Measurements from ENCODE around the gene TACC3. TPM values are rescaled to one million over a fixed set of nuclear protein-coding genes. Genes with fewer than 3 reads are reported as not detected.

Gene TACC3
- total RNA-seq, 1 experiment from 2014 or later: 106 TPM

GRCh38 chr4:1758306-1759121, 37.2 kb downstream of the TACC3 start:
- H3K36me3 ChIP-seq (ENCODE audit: control insufficient read depth, insufficient read depth, low read length): no peaks in the 10 kb centered on the region
- in situ Hi-C loops (cut with HindIII; ENCODE audit: low pct_unique_long_range_greater_than_20kb, low sequenced_read_pairs): no loop called here
- no peaks in the 10 kb centered on the region; the same call in none of the 2 replicates for H3K4me1 ChIP-seq (ENCODE audit: control insufficient read depth, insufficient read depth, low read length)
- ChIA-PET POLR2A (no interaction called here), CTCF (interaction anchor here (0.5 kb wide), 1 partner anchor 25 kb away, joined by 7 read pairs; no protein-coding TSS in a partner anchor)
- no TSS peak for BruUV-seq (replicated peaks)
- H3K4me3 ChIP-seq (ENCODE audit: low read depth in 2 of 2, low read length in 2 of 2): no peak overlapping the region
- no peak overlapping the region for H3K27ac ChIP-seq (ENCODE audit: low read length)
- no peaks in the 10 kb centered on the region for H3K9me3 ChIP-seq (ENCODE audit: control insufficient read depth, insufficient read depth, low read depth, low read length)
- no peak for ATAC-seq
- no peak for TF ChIP-seq POLR2AphosphoS5 (IDR thresholded peaks at IDR 0.05; ENCODE audit: low read depth, low read length)
- no peaks in the 10 kb centered on the region for H3K27me3 ChIP-seq (ENCODE audit: control insufficient read depth, insufficient read depth, low read length)
- intact Hi-C loops (cut with micrococcal nuclease; ENCODE audit: unreplicated experiment): no loop called here
- no peak for DNase-seq (ENCODE audit: low read depth, low spot score)

GRCh38 chr4:1759170-1759817, 38.0 kb downstream of the TACC3 start:
- no peak for DNase-seq (ENCODE audit: low read depth, low spot score)

More at GRCh38 chr4:1759170-1759817, 38.0 kb downstream of the TACC3 start:
- no TSS peak for BruUV-seq (replicated peaks)
- no peak for ATAC-seq
- Histone ChIP-seq H3K36me3 (ENCODE audit: control insufficient read depth, insufficient read depth, low read length) (no peaks in the 10 kb centered on the region), H3K4me3 (ENCODE audit: low read depth in 2 of 2, low read length in 2 of 2) (no peak overlapping the region), H3K27ac (ENCODE audit: low read length) (no peak overlapping the region), H3K4me1 (ENCODE audit: control insufficient read depth, insufficient read depth, low read length) (no peaks in the 10 kb centered on the region; the same call in 1 of the 2 replicates), H3K27me3 (ENCODE audit: control insufficient read depth, insufficient read depth, low read length) (no peaks in the 10 kb centered on the region), H3K9me3 (ENCODE audit: control insufficient read depth, insufficient read depth, low read depth, low read length) (no peaks in the 10 kb centered on the region)
- ChIA-PET CTCF (interaction anchor here (0.6 to 0.8 kb wide), 2 partner anchors 23 to 334 kb away, joined by 3 read pairs; no protein-coding TSS in a partner anchor), POLR2A (interaction anchor here (0.7 kb wide), 1 partner anchor 96 kb away, joined by 7 read pairs; no protein-coding TSS in a partner anchor)
- TF ChIP-seq REST (IDR thresholded peaks at IDR 0.05; ENCODE audit: insufficient read depth in 1 of 2, low read depth in 2 of 2, low read length in 1 of 2) (no peak), SIN3A (IDR thresholded peaks at IDR 0.05; ENCODE audit: borderline replicate concordance, insufficient read depth, low read depth, low read length) (no peak), POLR2AphosphoS5 (IDR thresholded peaks at IDR 0.05; ENCODE audit: low read depth, low read length) (no peak), CTCF (IDR thresholded peaks at IDR 0.05) (no peak), TCF7L2 (IDR thresholded peaks at IDR 0.05; ENCODE audit: low read depth, low read length) (no peak)
- in situ Hi-C loops (cut with HindIII; ENCODE audit: low pct_unique_long_range_greater_than_20kb, low sequenced_read_pairs): no loop called here
- intact Hi-C loops (cut with micrococcal nuclease; ENCODE audit: unreplicated experiment): no loop called here

All from Panc1 (cell line).